WTC11 (cell line): ENCODE results near the gene SLC5A10. TPM values are rescaled to one million over a fixed set of nuclear protein-coding genes. Genes with fewer than 3 reads are reported as not detected.

ENCODE experiments used
- ATAC-seq: fragments of 200-7000 bp; cut with Tn5 transposase; 2 replicates; pipeline ENCODE4 v1.10.0; 2021; ENCODE audit warnings: mild to moderate bottlenecking, moderate library complexity
- CTCF ChIA-PET: fragments of 300-600 bp; sonication (Branson Sonifier 250); formaldehyde crosslinking; loops from one replicate; lab custom pipeline; 2021; ENCODE audit warnings: antibody characterized with exemption; lab: Charles Lee
- POLR2A ChIA-PET: fragments of 350-600 bp; sonication (Branson Sonifier 250); formaldehyde crosslinking; loops from one replicate; lab custom pipeline; 2021; ENCODE audit warnings: antibody characterized with exemption; lab: Charles Lee
- DNase-seq: peaks from one replicate; pipeline ENCODE4 v3.0.0; 2021; ENCODE audit warnings: low spot score
- H3K27ac Mint-ChIP-seq: 2 replicates; pipeline ENCODE4 v1.8.0; 2021; ENCODE audit warnings: mixed read lengths
- H3K27me3 Mint-ChIP-seq: 2 replicates; pipeline ENCODE4 v1.8.0; 2021; ENCODE audit warnings: low read depth, mild to moderate bottlenecking, moderate library complexity, mixed read lengths
- H3K36me3 Mint-ChIP-seq: 2 replicates; pipeline ENCODE4 v1.8.0; 2021; ENCODE audit warnings: mixed read lengths
- H3K4me1 Mint-ChIP-seq: 2 replicates; pipeline ENCODE4 v1.8.0; 2022; ENCODE audit warnings: mixed read lengths
- H3K4me3 Mint-ChIP-seq: 2 replicates; pipeline ENCODE4 v1.8.0; 2021; ENCODE audit warnings: mild to moderate bottlenecking, moderate library complexity, mixed read lengths
- H3K9me3 Mint-ChIP-seq: 2 replicates; pipeline ENCODE4 v1.8.0; 2021; ENCODE audit warnings: mixed read lengths
- AFF4 ChIP-seq: sonication (generic); formaldehyde crosslinking; IDR thresholded peaks from 2 replicates; pipeline ENCODE4 v1.8.1; 2023; ENCODE audit warnings: mild to moderate bottlenecking, missing genetic modification reagents, borderline replicate concordance
- ARID4B ChIP-seq: sonication (generic); formaldehyde crosslinking; IDR thresholded peaks from 2 replicates; pipeline ENCODE4 v1.8.0; 2023; ENCODE audit warnings: missing genetic modification reagents, mild to moderate bottlenecking, borderline replicate concordance
- CREB1 ChIP-seq: sonication (generic); formaldehyde crosslinking; IDR thresholded peaks from 2 replicates; pipeline ENCODE4 v1.8.0; 2023; ENCODE audit warnings: mild to moderate bottlenecking, missing genetic modification reagents
- ESRRA ChIP-seq: sonication (generic); formaldehyde crosslinking; IDR thresholded peaks from 2 replicates; pipeline ENCODE4 v1.8.1; 2022; ENCODE audit warnings: mild to moderate bottlenecking, missing genetic modification reagents, borderline replicate concordance
- IRF1 ChIP-seq: sonication (generic); formaldehyde crosslinking; IDR thresholded peaks from 2 replicates; pipeline ENCODE4 v1.8.0; 2023; ENCODE audit warnings: missing genetic modification reagents
- JAZF1 ChIP-seq: fragments of 250-450 bp; sonication (Bioruptor Pico); IDR thresholded peaks from 2 replicates; pipeline ENCODE4 v1.9.0; 2021; ENCODE audit warnings: moderate library complexity, mild to moderate bottlenecking, inconsistent platforms
- KAT7 ChIP-seq: sonication (generic); formaldehyde crosslinking; IDR thresholded peaks from 2 replicates; pipeline ENCODE4 v1.8.1; 2023; ENCODE audit warnings: missing genetic modification reagents, mild to moderate bottlenecking, borderline replicate concordance
- PREB ChIP-seq: sonication (generic); formaldehyde crosslinking; IDR thresholded peaks from 2 replicates; pipeline ENCODE4 v1.8.1; 2022; ENCODE audit warnings: mild to moderate bottlenecking, missing genetic modification reagents, moderate library complexity, borderline replicate concordance
- STAT6 ChIP-seq: sonication (generic); formaldehyde crosslinking; conservative IDR thresholded peaks from 2 replicates; pipeline ENCODE4 v1.8.1; 2023; ENCODE audit warnings: mild to moderate bottlenecking, low read depth, missing genetic modification reagents, moderate library complexity
- TP53 ChIP-seq: sonication (generic); formaldehyde crosslinking; IDR thresholded peaks from 2 replicates; pipeline ENCODE4 v1.8.1; 2023; ENCODE audit warnings: mild to moderate bottlenecking, missing genetic modification reagents
- ZNF219 ChIP-seq: sonication (generic); formaldehyde crosslinking; IDR thresholded peaks from 2 replicates; pipeline ENCODE4 v1.8.0; 2023; ENCODE audit warnings: missing genetic modification reagents, mild to moderate bottlenecking, borderline replicate concordance
- ZNF232 ChIP-seq: sonication (generic); formaldehyde crosslinking; IDR thresholded peaks from 2 replicates; pipeline ENCODE4 v1.8.0; 2022; ENCODE audit warnings: mild to moderate bottlenecking, missing genetic modification reagents
- ZNF512 ChIP-seq: sonication (generic); formaldehyde crosslinking; IDR thresholded peaks from 2 replicates; pipeline ENCODE4 v1.8.1; 2022; ENCODE audit warnings: missing genetic modification reagents, borderline replicate concordance
- ZNF671 ChIP-seq: fragments of 250-450 bp; sonication (Bioruptor Pico); IDR thresholded peaks from 2 replicates; pipeline ENCODE4 v1.8.0; 2021; ENCODE audit warnings: mild to moderate bottlenecking
- total RNA-seq: library from RNA; stranded (reverse); gene quantifications from 3 replicates; pipeline ENCODE4 v1.2.3, GENCODE V29; 2021

Gene SLC5A10
- total RNA-seq, 1 experiment from 2014 or later = not detected

GRCh38 chr17:19011581-19011980 is 59.6 kb downstream of the SLC5A10 start:
- no peak for ATAC-seq
- Mint-ChIP-seq H3K27me3 (no peaks in the 10 kb centered on the region; the same call in 1 of the 2 replicates), H3K36me3 (no peaks in the 10 kb centered on the region), H3K27ac (no peak overlapping the region), H3K4me1 (peaks cover 8% of the 10 kb centered on the region), H3K9me3 (peaks cover 8% of the 10 kb centered on the region)
- CTCF ChIA-PET = interaction anchor here (1.2 kb wide), 1 partner anchor 51 kb away, joined by 3 read pairs; no protein-coding TSS in a partner anchor
- no peak for DNase-seq
- POLR2A ChIA-PET = interaction anchor here (1.0 kb wide), 1 partner anchor 11 kb away, joined by 3 read pairs; no protein-coding TSS in a partner anchor
- TF ChIP-seq KAT7 (CRISPR knock-in tag) = no peak
- no peak for TF ChIP-seq ARID4B
- TF ChIP-seq ZNF512 = no peak
- no peak for TF ChIP-seq ZNF232
- TF ChIP-seq ZNF671 (CRISPR knock-in tag) = no peak
- TF ChIP-seq ZNF219 (CRISPR knock-in tag) = no peak
- no peak for TF ChIP-seq IRF1 (CRISPR knock-in tag)
- TF ChIP-seq ESRRA (CRISPR knock-in tag) = no peak
- TF ChIP-seq JAZF1 (CRISPR knock-in tag) = no peak
- TF ChIP-seq, all 79 proteins: peak for 0
- H3K4me3 Mint-ChIP-seq = no peak overlapping the region

- no peaks in the 10 kb centered on the region for H3K36me3 Mint-ChIP-seq
- DNase-seq (no peak), ATAC-seq (no peak)
- H3K27ac Mint-ChIP-seq = no peak overlapping the region
- no peaks in the 10 kb centered on the region; the same call in 1 of the 2 replicates for H3K27me3 Mint-ChIP-seq
- H3K4me3 Mint-ChIP-seq = no peak overlapping the region
- ChIA-PET POLR2A (no interaction called here), CTCF (interaction anchor here (1.2 kb wide), 1 partner anchor 51 kb away, joined by 3 read pairs; no protein-coding TSS in a partner anchor)
- peaks cover 8% of the 10 kb centered on the region for H3K4me1 Mint-ChIP-seq
- H3K9me3 Mint-ChIP-seq = no peaks in the 10 kb centered on the region; the same call in 1 of the 2 replicates
- TF ChIP-seq TP53 (no peak), CREB1 (no peak), PREB (no peak)
- TF ChIP-seq, all 79 proteins: peak for 0
These were observed 60.5 kb downstream of the SLC5A10 start for GRCh38 chr17:19012171-19013080.

- CTCF ChIA-PET = no interaction called here
- TF ChIP-seq IRF1 (CRISPR knock-in tag) (no peak), AFF4 (no peak), STAT6 (CRISPR knock-in tag) (no peak), KAT7 (CRISPR knock-in tag) (no peak)
These were observed 61.3 kb downstream of the SLC5A10 start for GRCh38 chr17:19013226-19013625.

More at GRCh38 chr17:19013226-19013625, 61.3 kb downstream of the SLC5A10 start:
- Mint-ChIP-seq H3K27me3 (no peaks in the 10 kb centered on the region; the same call in 1 of the 2 replicates), H3K4me3 (no peak overlapping the region), H3K9me3 (no peaks in the 10 kb centered on the region), H3K27ac (no peak overlapping the region), H3K36me3 (no peaks in the 10 kb centered on the region), H3K4me1 (peaks cover 8% of the 10 kb centered on the region)
- ATAC-seq = no peak
- POLR2A ChIA-PET = no interaction called here
- DNase-seq = no peak
